ENCODE results near the gene CFAP20DC. TPM values are rescaled to one million over a fixed set of nuclear protein-coding genes. Genes with fewer than 3 reads are reported as not detected.

CFAP20DC gene
- total RNA-seq, 3 donors from 2014 or later (not counting 1 experiment from before 2014, with no cell fraction given): 0.09 to 0.20 (median 0.18) TPM

DNA sequence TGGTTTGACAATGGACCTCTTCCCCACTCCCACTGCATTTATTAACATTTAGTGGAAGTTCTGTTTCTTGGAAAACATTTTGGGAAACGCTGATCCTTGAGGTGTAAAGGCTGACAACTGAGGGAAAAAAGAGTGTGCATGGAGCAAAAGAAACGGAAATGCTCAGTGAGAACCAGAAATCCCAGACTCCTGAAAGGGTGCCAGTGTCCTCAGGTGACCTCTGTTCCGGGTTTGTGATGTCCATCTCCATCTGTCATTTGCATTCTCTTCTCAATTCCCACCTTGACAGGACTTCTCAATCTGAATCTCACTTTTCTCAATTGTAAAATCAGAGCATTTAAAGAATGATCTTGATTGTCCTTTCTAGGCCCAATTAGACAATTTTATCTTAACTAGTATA is 312.2 kb downstream of the CFAP20DC start:
- TF ChIP-seq, protein P1, sequence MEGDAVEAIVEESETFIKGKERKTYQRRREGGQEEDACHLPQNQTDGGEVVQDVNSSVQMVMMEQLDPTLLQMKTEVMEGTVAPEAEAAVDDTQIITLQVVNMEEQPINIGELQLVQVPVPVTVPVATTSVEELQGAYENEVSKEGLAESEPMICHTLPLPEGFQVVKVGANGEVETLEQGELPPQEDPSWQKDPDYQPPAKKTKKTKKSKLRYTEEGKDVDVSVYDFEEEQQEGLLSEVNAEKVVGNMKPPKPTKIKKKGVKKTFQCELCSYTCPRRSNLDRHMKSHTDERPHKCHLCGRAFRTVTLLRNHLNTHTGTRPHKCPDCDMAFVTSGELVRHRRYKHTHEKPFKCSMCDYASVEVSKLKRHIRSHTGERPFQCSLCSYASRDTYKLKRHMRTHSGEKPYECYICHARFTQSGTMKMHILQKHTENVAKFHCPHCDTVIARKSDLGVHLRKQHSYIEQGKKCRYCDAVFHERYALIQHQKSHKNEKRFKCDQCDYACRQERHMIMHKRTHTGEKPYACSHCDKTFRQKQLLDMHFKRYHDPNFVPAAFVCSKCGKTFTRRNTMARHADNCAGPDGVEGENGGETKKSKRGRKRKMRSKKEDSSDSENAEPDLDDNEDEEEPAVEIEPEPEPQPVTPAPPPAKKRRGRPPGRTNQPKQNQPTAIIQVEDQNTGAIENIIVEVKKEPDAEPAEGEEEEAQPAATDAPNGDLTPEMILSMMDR (IDR thresholded peaks at IDR 0.05): no peak
- peaks cover 3 to 12% of the 10 kb centered on the region in 2 donors for H3K27me3 Mint-ChIP-seq (ENCODE audit: low read depth in 2 of 2)
- no peaks in the 10 kb centered on the region for H3K36me3 ChIP-seq (ENCODE audit: control insufficient read depth, insufficient read depth, low read length)
- 79% methylated on average over 3 of the region's 3 CpGs for WGBS (ENCODE audit: insufficient coverage)
- no peaks in the 10 kb centered on the region for H3K27me3 ChIP-seq (ENCODE audit: control insufficient read depth, insufficient read depth, low read length)
- H3K4me3 Mint-ChIP-seq: no peak overlapping the region
- H3K27ac Mint-ChIP-seq: no peak overlapping the region
- no peak for ATAC-seq
- H3K27ac ChIP-seq (ENCODE audit: low read length): no peak overlapping the region
- no peaks in the 10 kb centered on the region for H3K4me1 ChIP-seq (ENCODE audit: control insufficient read depth, insufficient read depth, low read length)
- H3K4me3 ChIP-seq (ENCODE audit: low read length): no peak overlapping the region
- H3K36me3 Mint-ChIP-seq: no peaks in the 10 kb centered on the region
- no peak for DNase-seq
- no peaks in the 10 kb centered on the region for H3K9me3 ChIP-seq (ENCODE audit: control insufficient read depth, insufficient read depth, low read length)
- no peaks in the 10 kb centered on the region for H3K9me3 Mint-ChIP-seq
- intact Hi-C loops (cut with micrococcal nuclease): no loop called here
- H3K4me1 Mint-ChIP-seq: no peaks in the 10 kb centered on the region

DNA sequence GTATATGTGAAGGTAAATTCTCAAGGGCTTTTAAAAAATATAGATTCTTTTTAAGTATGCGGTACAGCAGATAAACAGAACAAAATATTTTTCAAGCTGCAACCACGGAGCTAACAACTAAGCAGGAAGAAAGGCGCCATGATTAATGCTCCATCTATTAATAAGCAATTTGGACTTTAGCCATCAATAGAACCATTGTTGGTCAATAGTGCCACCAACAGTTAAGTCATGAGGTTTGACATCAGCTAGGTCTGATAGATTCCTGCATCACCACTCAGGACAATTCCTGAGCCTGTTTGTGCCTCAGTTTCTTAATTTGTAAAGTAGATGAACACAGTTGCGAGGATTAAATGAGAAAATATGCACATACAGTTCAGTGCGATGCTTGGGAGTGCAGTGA is 318.2 kb downstream of the CFAP20DC start:
- peaks cover 2% of the 10 kb centered on the region for H3K27me3 ChIP-seq (ENCODE audit: control insufficient read depth, insufficient read depth, low read length)
- no peak overlapping the region for H3K4me3 ChIP-seq (ENCODE audit: low read length)
- TF ChIP-seq, protein P1 (IDR thresholded peaks at IDR 0.05): no peak
- no peaks in the 10 kb centered on the region for H3K4me1 Mint-ChIP-seq
- H3K27me3 Mint-ChIP-seq (ENCODE audit: low read depth in 2 of 2): peaks cover 0 to 14% of the 10 kb centered on the region in 2 donors
- DNase-seq: no peak
- no peaks in the 10 kb centered on the region for H3K9me3 Mint-ChIP-seq
- H3K27ac Mint-ChIP-seq: no peak overlapping the region
- intact Hi-C loops (cut with micrococcal nuclease): no loop called here
- no peak for ATAC-seq
- no peaks in the 10 kb centered on the region for H3K4me1 ChIP-seq (ENCODE audit: control insufficient read depth, insufficient read depth, low read length)
- no peaks in the 10 kb centered on the region for H3K36me3 Mint-ChIP-seq
- H3K9me3 ChIP-seq (ENCODE audit: control insufficient read depth, insufficient read depth, low read length): no peaks in the 10 kb centered on the region
- no peaks in the 10 kb centered on the region for H3K36me3 ChIP-seq (ENCODE audit: control insufficient read depth, insufficient read depth, low read length)
- no peak overlapping the region for H3K4me3 Mint-ChIP-seq
- 73% methylated on average over 5 of the region's 5 CpGs for WGBS (ENCODE audit: insufficient coverage)
- H3K27ac ChIP-seq (ENCODE audit: low read length): no peak overlapping the region

DNA sequence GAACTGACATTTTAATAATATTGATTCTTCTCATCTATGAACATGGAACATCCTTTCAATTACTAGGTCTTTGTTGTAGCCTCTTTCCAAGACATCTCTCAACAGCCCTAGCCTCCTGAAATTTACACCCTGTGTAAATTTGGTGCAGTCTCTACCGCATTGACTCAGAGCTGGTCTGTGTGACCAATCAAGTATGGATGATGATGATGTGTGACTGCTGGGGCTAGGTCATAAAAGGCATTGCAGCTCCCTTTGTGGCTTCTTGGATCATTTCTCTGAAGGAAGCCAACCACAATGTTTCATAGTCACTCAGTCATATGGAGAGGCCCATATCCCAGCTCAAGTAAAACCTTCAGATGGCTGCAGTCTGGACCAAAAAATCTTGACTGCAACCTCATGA is 321.1 kb downstream of the CFAP20DC start:
- intact Hi-C loops (cut with micrococcal nuclease): no loop called here
- no peaks in the 10 kb centered on the region for H3K36me3 Mint-ChIP-seq
- H3K27me3 Mint-ChIP-seq (ENCODE audit: low read depth in 2 of 2): peaks cover 0 to 7% of the 10 kb centered on the region in 2 donors
- no peaks in the 10 kb centered on the region for H3K36me3 ChIP-seq (ENCODE audit: control insufficient read depth, insufficient read depth, low read length)
- H3K4me1 ChIP-seq (ENCODE audit: control insufficient read depth, insufficient read depth, low read length): no peaks in the 10 kb centered on the region
- TF ChIP-seq, protein P1 (IDR thresholded peaks at IDR 0.05): no peak
- ATAC-seq (no peak), DNase-seq (no peak)
- 80% methylated on average over 1 of the region's 1 CpG for WGBS (ENCODE audit: insufficient coverage)
- H3K4me1 Mint-ChIP-seq: no peaks in the 10 kb centered on the region
- H3K27ac ChIP-seq (ENCODE audit: low read length): no peak overlapping the region
- H3K9me3 Mint-ChIP-seq: no peaks in the 10 kb centered on the region
- no peak overlapping the region for H3K4me3 Mint-ChIP-seq
- H3K9me3 ChIP-seq (ENCODE audit: control insufficient read depth, insufficient read depth, low read length): no peaks in the 10 kb centered on the region
- H3K27ac Mint-ChIP-seq: no peak overlapping the region
- no peak overlapping the region for H3K4me3 ChIP-seq (ENCODE audit: low read length)
- H3K27me3 ChIP-seq (ENCODE audit: control insufficient read depth, insufficient read depth, low read length): peaks cover 2% of the 10 kb centered on the region

DNA sequence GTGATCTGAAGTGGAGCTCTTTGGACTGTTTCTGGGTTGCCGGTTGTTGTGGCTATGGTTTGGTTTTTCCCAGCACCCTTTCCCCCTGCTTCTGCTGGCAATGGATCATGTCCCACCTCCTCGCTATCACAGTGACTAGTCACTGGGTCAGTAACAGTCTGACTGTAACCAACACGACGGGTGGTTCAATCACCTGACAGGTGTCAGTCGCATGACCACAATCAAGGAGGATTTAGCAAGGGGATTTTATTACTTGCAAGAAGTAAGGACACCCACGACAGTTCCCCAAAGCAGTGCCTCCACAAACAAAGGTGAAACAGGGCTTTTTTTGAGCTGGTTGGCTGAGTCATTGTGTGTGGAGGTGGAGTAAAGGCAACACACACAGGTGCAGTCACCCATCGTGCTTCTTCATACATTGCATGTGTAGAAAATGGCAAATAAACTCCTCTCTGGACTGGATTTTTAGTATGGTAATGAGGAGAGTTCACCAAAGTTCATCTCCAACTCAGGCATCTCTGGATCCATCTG is 324.4 kb downstream of the CFAP20DC start:
- H3K36me3 Mint-ChIP-seq: no peaks in the 10 kb centered on the region
- H3K9me3 Mint-ChIP-seq: no peaks in the 10 kb centered on the region
- intact Hi-C loops (cut with micrococcal nuclease): no loop called here
- WGBS (ENCODE audit: insufficient coverage): 80% methylated on average over 7 of the region's 7 CpGs
- Histone ChIP-seq H3K36me3 (ENCODE audit: control insufficient read depth, insufficient read depth, low read length) (no peaks in the 10 kb centered on the region), H3K4me3 (ENCODE audit: low read length) (no peak overlapping the region), H3K27me3 (ENCODE audit: control insufficient read depth, insufficient read depth, low read length) (peaks cover 2% of the 10 kb centered on the region), H3K9me3 (ENCODE audit: control insufficient read depth, insufficient read depth, low read length) (no peaks in the 10 kb centered on the region), H3K4me1 (ENCODE audit: control insufficient read depth, insufficient read depth, low read length) (no peaks in the 10 kb centered on the region), H3K27ac (ENCODE audit: low read length) (no peak overlapping the region)
- no peak for DNase-seq
- TF ChIP-seq, protein P1 (IDR thresholded peaks at IDR 0.05): no peak
- peaks cover 0 to 3% of the 10 kb centered on the region in 2 donors for H3K27me3 Mint-ChIP-seq (ENCODE audit: low read depth in 2 of 2)
- H3K27ac Mint-ChIP-seq: no peak overlapping the region
- H3K4me3 Mint-ChIP-seq: no peak overlapping the region
- no peaks in the 10 kb centered on the region for H3K4me1 Mint-ChIP-seq
- no peak for ATAC-seq
